ENCODE results near the gene DIAPH2. TPM values are rescaled to one million over a fixed set of nuclear protein-coding genes. Genes with fewer than 3 reads are reported as not detected.
"Not testable (repeated sequence)": the region's sequence is repeated elsewhere in the genome, so short reads cannot be mapped to it uniquely, and the experiment has no call there.

The DIAPH2 gene
- total RNA-seq, 1 experiment from 2014 or later, result 6.3 TPM

DNA sequence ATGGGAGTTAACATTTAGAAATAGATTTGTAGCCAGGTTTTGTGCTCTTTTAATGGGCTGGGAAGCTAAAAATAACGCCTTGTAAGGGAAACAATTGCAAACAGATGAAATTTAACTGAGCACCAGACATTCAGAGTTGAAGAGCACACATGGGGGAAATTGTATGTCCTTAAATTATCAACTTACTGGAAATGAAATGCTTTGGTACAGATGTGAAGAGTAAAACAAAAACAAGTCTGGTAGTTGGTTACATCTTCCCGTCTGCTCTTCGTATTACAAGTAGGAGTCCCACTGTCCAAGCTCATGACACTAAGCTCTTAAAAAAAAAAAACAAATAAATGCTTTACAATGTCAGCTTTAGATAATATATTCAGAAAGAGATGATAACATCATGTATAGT is 139.5 kb downstream of the DIAPH2 start:
- no peak for DNase-seq (ENCODE audit: low spot score)

- no peak for DNase-seq (ENCODE audit: low spot score)
These were observed 148.7 kb downstream of the DIAPH2 start for GRCh38 chrX:96833333-96833732.

- DNase-seq (ENCODE audit: low spot score), result no peak
These were observed 149.5 kb downstream of the DIAPH2 start for GRCh38 chrX:96834137-96834536.

GRCh38 chrX:96835660-96836289 is 151.1 kb downstream of the DIAPH2 start:
- DNase-seq (ENCODE audit: low spot score), result no peak

DNA sequence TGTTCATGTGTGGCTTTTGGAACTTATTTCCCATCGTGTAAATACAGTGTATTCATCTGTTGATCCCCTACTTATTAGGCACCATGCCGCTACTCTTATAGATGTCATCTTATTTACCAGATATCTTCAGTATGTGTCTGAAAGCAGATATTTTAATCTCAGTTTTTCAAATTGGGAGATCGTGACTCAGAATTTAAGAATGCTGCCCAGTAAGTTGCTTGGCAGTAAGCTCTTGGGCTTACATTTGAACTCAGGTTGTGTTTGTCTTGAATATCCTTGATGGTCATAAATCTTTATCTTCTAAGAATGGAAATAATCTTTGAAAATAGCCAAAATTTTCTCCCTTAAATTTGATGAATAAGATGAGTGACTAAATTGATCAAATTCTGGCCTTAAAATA is 153.2 kb downstream of the DIAPH2 start:
- no peak for DNase-seq (ENCODE audit: low spot score)

GRCh38 chrX:96838537-96838936 is 153.9 kb downstream of the DIAPH2 start:
- no peak for DNase-seq (ENCODE audit: low spot score)

- DNase-seq (ENCODE audit: low spot score), result no peak
These were observed 156.7 kb downstream of the DIAPH2 start for GRCh38 chrX:96841325-96841724.

DNA sequence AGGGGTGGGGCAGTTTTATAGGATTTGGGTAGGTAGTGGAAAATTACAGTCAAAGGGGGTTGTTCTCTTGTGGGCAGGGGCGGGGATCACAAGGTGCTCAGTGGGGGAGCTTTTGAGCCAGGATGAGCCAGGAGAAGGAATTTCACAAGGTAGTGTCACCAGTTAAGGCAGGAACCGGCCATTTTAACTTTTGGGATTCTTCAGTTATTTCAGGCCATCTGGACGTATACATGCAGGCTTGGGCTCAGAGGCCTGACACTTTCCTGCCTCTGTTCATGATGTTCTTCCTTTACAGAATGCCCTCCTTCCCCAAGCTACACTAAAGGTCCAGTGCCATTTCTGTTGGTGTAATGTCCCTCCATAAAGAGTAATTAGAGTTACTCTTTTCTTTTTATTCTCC is 157.2 kb downstream of the DIAPH2 start:
- DNase-seq (ENCODE audit: low spot score), result not testable (repeated sequence)

DNA sequence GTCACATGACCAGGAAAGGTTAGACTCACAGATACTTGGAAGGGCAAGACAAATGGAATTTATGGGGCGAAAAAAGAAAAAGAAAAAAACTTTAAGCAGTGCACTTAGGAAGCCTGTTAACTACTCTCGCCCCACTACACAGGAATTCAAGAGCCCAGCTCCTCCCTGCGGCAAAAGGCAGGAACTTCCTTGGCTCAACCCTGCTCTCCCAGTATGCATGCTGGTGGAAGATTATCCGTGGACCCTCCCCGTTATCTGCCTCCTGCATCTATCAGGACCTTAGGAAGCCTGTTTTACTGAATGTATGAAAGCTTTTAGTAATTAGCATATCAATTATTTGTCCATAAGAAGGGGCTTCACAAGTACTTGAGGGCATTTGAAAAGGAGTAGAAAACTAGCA is 158.9 kb downstream of the DIAPH2 start:
- DNase-seq (ENCODE audit: low spot score), result no peak

DNA sequence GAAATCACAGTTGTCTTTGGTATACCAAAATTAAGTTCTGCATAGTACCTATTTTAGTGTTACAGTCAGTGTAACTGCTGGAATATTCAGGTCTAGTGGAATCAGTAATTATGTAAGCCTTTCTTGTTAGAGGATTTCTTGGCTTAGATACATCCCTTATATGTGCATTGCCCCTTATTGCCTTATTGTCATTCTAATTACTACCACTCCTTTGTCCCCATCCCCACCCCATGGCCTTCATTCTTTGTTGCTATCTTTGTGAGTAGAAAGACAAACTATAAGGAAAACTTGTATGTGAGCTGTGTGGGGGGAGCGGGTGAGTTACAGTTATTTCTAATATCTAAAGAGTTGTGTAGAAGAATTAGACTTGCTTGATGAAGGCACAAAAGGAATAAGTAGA is 162.2 kb downstream of the DIAPH2 start:
- DNase-seq (ENCODE audit: low spot score), result no peak

DNA sequence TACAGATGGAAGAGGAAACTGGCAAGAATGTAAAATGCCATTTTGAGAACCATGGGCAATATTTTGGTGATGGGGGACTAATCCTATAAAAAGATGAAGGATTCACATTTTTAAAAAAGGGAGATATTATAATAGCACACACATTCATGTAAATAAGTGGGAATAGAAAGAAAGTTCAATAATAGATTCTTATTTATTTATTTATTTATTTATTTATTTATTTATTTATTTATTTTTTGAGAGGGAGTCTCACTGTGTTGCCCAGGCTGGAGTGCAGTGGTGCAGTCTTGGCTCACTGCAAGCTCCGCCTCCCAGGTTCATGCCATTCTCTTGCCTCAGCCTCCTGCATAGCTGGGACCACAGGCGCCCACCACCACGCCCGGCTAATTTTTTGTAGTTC is 174.8 kb downstream of the DIAPH2 start:
- DNase-seq (ENCODE audit: low spot score), result not testable (repeated sequence)

DNA sequence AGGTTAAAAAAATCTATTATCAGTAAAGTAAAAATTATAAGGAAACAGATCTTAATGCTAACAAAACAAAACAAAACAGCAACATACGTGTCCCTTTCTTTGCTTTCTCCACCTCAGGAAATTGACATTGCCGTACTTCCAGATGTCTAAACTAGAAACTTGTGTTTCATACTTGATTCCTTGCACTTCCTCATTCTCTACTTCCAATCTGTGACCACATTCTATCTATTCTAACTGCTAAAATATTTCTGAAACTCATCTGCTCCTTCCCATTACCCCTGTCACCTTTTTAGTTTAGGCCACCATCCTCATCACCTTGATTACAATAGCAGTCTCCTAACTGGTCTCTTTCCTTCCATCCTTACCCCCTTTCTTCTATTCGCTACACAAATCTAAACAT is 176.6 kb downstream of the DIAPH2 start:
- no peak for DNase-seq (ENCODE audit: low spot score)

- DNase-seq (ENCODE audit: low spot score), result no peak
These were observed 177.0 kb downstream of the DIAPH2 start for GRCh38 chrX:96861661-96862060.

DNA sequence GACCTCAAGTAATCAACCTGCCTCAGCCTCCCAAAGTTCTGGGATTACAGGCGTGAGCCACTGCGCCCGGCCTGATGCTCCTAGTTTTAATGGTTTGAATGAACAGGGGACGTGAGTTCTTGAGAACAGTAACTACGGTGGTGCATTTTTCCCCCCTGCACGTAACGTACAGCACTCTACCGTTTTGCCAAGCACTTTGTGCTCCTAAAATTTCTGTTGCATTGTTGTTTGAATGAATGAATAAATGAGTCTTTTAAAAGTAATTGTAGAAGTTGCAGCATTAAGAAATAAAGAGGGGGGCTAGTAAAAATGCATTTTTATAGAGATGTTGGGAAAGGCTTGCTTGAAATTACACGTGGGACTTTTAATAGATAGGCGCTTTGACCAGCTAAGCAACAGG is 199.0 kb downstream of the DIAPH2 start, which contains the start of gene RPA4:
Gene RPA4 (plus strand): TSS at position 301 of the 400 bp plus-strand sequence. CDS start 403 bp downstream, outside the sequence.
- no peak for DNase-seq (ENCODE audit: low spot score)

DNA sequence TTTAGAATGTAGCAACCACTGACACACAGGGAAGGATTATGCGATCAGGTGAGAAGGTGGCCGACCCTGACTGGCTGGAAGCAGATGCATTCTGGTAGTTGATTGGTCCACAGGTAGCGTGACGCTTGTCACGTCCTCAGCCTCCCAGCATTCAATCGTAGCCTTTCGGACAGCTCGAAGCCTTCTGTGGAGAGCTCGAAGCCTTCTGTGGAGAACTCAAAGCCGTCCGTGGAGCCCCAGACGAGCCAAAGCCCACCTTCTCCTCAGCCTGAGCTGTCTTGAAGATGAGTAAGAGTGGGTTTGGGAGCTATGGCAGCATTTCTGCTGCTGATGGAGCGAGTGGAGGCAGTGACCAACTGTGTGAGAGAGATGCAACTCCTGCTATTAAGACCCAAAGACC is 199.4 kb downstream of the DIAPH2 start:
- no peak for DNase-seq (ENCODE audit: low spot score)

DNA sequence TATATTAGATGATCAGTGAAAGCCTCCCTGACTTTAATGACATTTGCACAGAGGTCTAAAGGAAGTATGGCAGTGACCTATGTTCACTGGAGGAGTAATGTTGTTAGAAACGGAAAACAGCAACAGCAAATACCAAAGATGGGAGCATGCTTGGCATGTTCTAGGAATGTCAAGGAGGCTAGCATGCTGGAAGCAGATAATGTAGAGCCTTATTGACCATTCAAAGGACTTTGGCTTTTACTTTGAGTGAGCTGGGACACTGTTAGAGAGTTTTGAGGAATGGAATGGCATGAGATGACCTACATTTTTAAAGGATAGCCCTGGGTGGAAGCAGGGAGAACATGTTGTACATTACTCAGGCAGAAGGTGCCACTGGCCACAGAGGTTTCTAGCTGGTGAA is 205.1 kb downstream of the DIAPH2 start:
- DNase-seq (ENCODE audit: low spot score), result no peak

DNA sequence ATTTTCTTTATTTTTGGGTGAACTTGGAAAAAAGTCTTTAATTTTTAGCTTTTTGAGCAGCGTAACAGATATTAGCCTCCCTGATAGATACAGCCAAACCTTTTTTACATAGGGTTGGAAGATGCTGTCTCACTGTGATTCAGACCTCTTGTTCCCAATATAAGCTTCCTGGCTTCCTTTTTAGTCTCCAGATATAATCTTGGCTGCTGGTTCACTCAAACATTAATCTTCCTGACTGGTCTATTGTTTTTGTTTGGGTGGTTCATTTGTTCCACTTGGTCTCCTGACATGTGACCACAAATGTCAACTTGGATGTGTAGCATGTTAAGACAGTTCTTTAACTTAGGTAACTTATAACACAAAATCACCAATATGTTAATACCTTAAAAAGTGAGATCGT is 222.1 kb downstream of the DIAPH2 start:
- peak; percentile 4 for DNase-seq (ENCODE audit: low spot score)

GRCh38 chrX:96907516-96908272 is 223.1 kb downstream of the DIAPH2 start:
- DNase-seq (ENCODE audit: low spot score), result no peak

DNA sequence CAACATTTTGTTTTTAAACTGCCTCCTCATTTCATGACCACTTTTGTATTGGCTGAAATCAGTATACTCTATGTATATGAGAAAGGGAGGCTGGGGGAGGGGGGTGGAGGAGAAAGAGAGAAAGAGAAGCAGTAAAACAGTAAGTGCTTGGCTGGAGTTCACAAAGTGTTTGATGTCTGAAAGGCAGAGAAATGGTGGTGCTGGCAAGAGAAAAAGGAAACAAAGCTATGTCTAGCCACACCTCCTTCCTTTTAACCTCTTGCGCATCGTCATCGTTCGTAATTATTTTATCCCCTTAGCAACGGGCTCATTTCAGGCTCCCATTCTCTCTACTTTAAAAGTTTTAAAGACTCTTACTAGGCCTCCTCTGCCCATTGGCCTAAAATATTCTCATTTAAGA is 224.6 kb downstream of the DIAPH2 start:
- no peak for DNase-seq (ENCODE audit: low spot score)

GRCh38 chrX:96918864-96919263 is 234.2 kb downstream of the DIAPH2 start:
- no peak for DNase-seq (ENCODE audit: low spot score)

GRCh38 chrX:96919672-96920071 is 235.0 kb downstream of the DIAPH2 start:
- DNase-seq (ENCODE audit: low spot score), result no peak

DNA sequence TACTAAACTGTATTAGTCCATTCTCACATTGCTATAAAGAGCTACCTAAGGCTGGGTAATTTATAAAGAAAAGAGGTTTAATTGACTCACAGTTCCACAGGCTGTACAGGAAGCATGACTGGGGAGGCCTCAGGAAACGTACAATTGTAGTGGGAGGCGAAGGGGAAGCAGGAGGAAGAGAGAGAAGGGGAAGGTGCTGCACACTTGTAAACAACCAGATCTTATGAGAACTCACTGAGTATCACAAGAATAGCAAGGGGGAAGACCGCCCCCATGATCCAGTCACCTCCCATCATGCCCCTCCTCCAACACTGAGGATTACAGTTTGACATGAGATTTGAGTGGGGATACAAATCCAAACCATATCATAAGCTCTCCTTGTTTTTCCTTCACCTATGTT is 239.9 kb downstream of the DIAPH2 start:
- no peak for DNase-seq (ENCODE audit: low spot score)

- no peak for DNase-seq (ENCODE audit: low spot score)
These were observed 244.4 kb downstream of the DIAPH2 start for GRCh38 chrX:96929036-96929435.

- no peak for DNase-seq (ENCODE audit: low spot score)
These were observed 273.1 kb downstream of the DIAPH2 start for GRCh38 chrX:96957718-96958117.
